Upper lobe of left lung (tissue), 6 donors: Measurements from ENCODE around the gene SOX10. TPM values are rescaled to one million over a fixed set of nuclear protein-coding genes. Genes with fewer than 3 reads are reported as not detected.
A peak's percentile ranks its signal among the peaks of the same experiment; 100 is the strongest.

Experiments
- ATAC-seq, 2 donors: fragments of 200-7000 bp; cut with Tn5 transposase; one replicate each; pipeline ENCODE4 v1.9.1; 2022; ENCODE audit warnings: mild to moderate bottlenecking in 2 of 2, moderate library complexity in 2 of 2; ENCODE audit not compliant: low FRiP score in 2 of 2
- DNase-seq, 2 donors: peaks; one replicate each; pipeline ENCODE4 v3.0.0-alpha.2; 2019 to 2020
- H3K27ac ChIP-seq, 4 donors: fragments of 200-600 bp; sonication (generic); one replicate each; pipeline ENCODE4 v1.5.1; 2016 to 2019
- H3K27me3 ChIP-seq, 4 donors: fragments of 200-600 bp; sonication (generic); one replicate each; pipeline ENCODE4 v1.5.1; 2017 to 2019
- H3K36me3 ChIP-seq, 4 donors: fragments of 200-600 bp; sonication (generic); one replicate each; pipeline ENCODE4 v1.5.1; 2016 to 2019
- H3K4me1 ChIP-seq, 4 donors: fragments of 200-600 bp; sonication (generic); one replicate each; pipeline ENCODE4 v1.5.1; 2018 to 2019
- H3K4me3 ChIP-seq, 4 donors: fragments of 200-600 bp; sonication (generic); one replicate each; pipeline ENCODE4 v1.5.1; 2017 to 2019; ENCODE audit warnings: mild to moderate bottlenecking in 2 of 4, moderate library complexity in 1 of 4
- H3K9me3 ChIP-seq, 4 donors: fragments of 200-600 bp; sonication (generic); one replicate each; pipeline ENCODE4 v1.5.1; 2018 to 2019
- CTCF ChIP-seq, 6 experiments: fragments of 450-650 bp in 4 of 6; fragments of 200-600 bp in 2 of 6; sonication (generic) in 2 of 6; IDR thresholded peaks; one replicate each; pipeline ENCODE4 v1.5.1; 2016 to 2019; ENCODE audit warnings: antibody characterized with exemption in 6 of 6
- EP300 ChIP-seq, 4 donors: sonication (generic); formaldehyde crosslinking; IDR thresholded peaks; one replicate each; pipeline ENCODE4 v1.5.1; 2017; ENCODE audit warnings: antibody characterized with exemption in 4 of 4, control low read depth in 2 of 4
- POLR2A ChIP-seq, 4 donors: fragments of 450-650 bp; IDR thresholded peaks; one replicate each; pipeline ENCODE4 v1.5.1; 2016 to 2017; ENCODE audit warnings: antibody characterized with exemption in 4 of 4, mild to moderate bottlenecking in 2 of 4
- POLR2AphosphoS5 ChIP-seq, 2 donors: sonication (generic); formaldehyde crosslinking; IDR thresholded peaks; one replicate each; pipeline ENCODE4 v1.5.1; 2017; ENCODE audit warnings: antibody characterized with exemption in 2 of 2
- WGBS, 2 donors: methylation state at CpG; one replicate each; pipeline ENCODE4 v1.1.5; 2017 to 2018; 5-methylcytosine and 5-hydroxymethylcytosine counted together
- total RNA-seq, 6 donors: library from RNA; depleted of rRNA in 4 of 6; stranded (reverse); fragments of >200 nt in 4 of 6; gene quantifications; one replicate each; pipeline versions ENCODE4 v1.1.0 to v1.2.1, GENCODE V29; 2016 to 2021
- donor health status: DM: no; HTN: no; CAD: no; lungs with moderate emphysema.
- donor health status: DM: no; HTN: yes; CAD: no; lungs with severe emphysema.

Gene SOX10
- total RNA-seq, 6 donors from 2014 or later = 0.15 TPM; not detected in 5

- no peaks in the 10 kb centered on the region for H3K9me3 ChIP-seq
- H3K27ac ChIP-seq = no peak overlapping the region
- ATAC-seq = no peak
- H3K27me3 ChIP-seq = no peaks in the 10 kb centered on the region
- peaks cover 0 to 17% (median 3%) of the 10 kb centered on the region in 4 donors for H3K36me3 ChIP-seq
- TF ChIP-seq CTCF (IDR thresholded peaks at IDR 0.05) = no peak
- H3K4me1 ChIP-seq = no peaks in the 10 kb centered on the region
- no peak overlapping the region for H3K4me3 ChIP-seq
- no peak for DNase-seq
- 88 to 100% methylated on average over 2 of the region's 2 CpGs for WGBS, 2 donors
Observed at GRCh38 chr22:37975153-37975552, 9.2 kb downstream of the SOX10 start.

GRCh38 chr22:37973271-37974170 lies 10.8 kb downstream of the SOX10 start:
- TF ChIP-seq POLR2A (IDR thresholded peaks at IDR 0.05) = no peak
- TF ChIP-seq POLR2AphosphoS5 (IDR thresholded peaks at IDR 0.05) = no peak
- no peak for TF ChIP-seq EP300 (IDR thresholded peaks at IDR 0.05)
- TF ChIP-seq CTCF (IDR thresholded peaks at IDR 0.05) = no peak
- no peaks in the 10 kb centered on the region for H3K9me3 ChIP-seq
- no peak overlapping the region for H3K4me3 ChIP-seq
- WGBS, 2 donors = 93 to 95% methylated on average over 27 to 29 of the region's 33 CpGs
- no peaks in the 10 kb centered on the region for H3K4me1 ChIP-seq
- H3K36me3 ChIP-seq = peaks cover 0 to 29% (median 12%) of the 10 kb centered on the region in 4 donors
- DNase-seq = peak in 1 of 2 donors; percentile 65
- H3K27me3 ChIP-seq = no peaks in the 10 kb centered on the region
- ATAC-seq = peak; percentile 24 to 38
- no peak overlapping the region for H3K27ac ChIP-seq

GRCh38 chr22:37972527-37972926 lies 11.8 kb downstream of the SOX10 start:
- H3K9me3 ChIP-seq = no peaks in the 10 kb centered on the region
- DNase-seq (no peak), ATAC-seq (no peak)
- TF ChIP-seq POLR2A (IDR thresholded peaks at IDR 0.05) (no peak), EP300 (IDR thresholded peaks at IDR 0.05) (no peak), POLR2AphosphoS5 (IDR thresholded peaks at IDR 0.05) (no peak), CTCF (IDR thresholded peaks at IDR 0.05) (no peak)
- H3K27me3 ChIP-seq = no peaks in the 10 kb centered on the region
- H3K36me3 ChIP-seq = peaks cover 4 to 39% (median 21%) of the 10 kb centered on the region in 4 donors
- H3K4me3 ChIP-seq = no peak overlapping the region
- no peak overlapping the region for H3K27ac ChIP-seq
- WGBS, 2 donors = 70% methylated on average over 3 of the region's 3 CpGs
- H3K4me1 ChIP-seq = no peaks in the 10 kb centered on the region

- no peak for TF ChIP-seq CTCF (IDR thresholded peaks at IDR 0.05)
- TF ChIP-seq EP300 (IDR thresholded peaks at IDR 0.05) = no peak
- TF ChIP-seq POLR2A (IDR thresholded peaks at IDR 0.05) = no peak
- no peak for TF ChIP-seq POLR2AphosphoS5 (IDR thresholded peaks at IDR 0.05)
- Histone ChIP-seq H3K27ac (no peak overlapping the region), H3K27me3 (no peaks in the 10 kb centered on the region), H3K9me3 (no peaks in the 10 kb centered on the region), H3K4me3 (no peak overlapping the region), H3K4me1 (no peaks in the 10 kb centered on the region), H3K36me3 (peaks cover 6 to 47% (median 27%) of the 10 kb centered on the region in 4 donors)
- 86 to 90% methylated on average over 4 to 7 of the region's 7 CpGs for WGBS, 2 donors
- DNase-seq = no peak
- no peak for ATAC-seq
Observed at GRCh38 chr22:37971475-37972434, 12.6 kb downstream of the SOX10 start.
